Measurements from ENCODE around the gene COMT.

Gene COMT

DNA sequence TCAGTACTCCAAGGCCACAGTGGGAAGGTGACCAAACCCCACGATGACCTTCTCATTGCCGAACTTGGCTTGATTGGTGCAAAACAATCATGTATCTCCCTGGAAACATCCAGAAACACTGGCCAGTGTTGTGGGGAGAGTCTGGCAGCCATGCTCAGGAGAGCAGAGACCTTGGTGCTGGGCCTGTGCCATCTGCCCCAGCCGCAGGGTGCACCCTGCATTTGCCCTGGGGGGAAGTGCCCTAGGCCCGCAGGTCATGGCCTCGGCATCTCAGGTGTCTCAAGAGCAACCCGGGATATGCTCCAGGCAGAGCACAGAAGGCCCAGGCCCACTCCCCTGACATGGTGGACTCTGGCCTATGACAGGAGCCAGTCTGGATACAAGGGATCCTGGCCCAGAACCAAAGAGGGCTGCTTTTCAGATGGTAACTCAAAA lies 51.4 kb downstream of the COMT start:
- Histone ChIP-seq H3K9me3 (ENCODE audit: control insufficient read depth, insufficient read depth, low read depth, low read length) (no peaks in the 10 kb centered on the region), H3K4me1 (ENCODE audit: control insufficient read depth, insufficient read depth, low read length) (no peaks in the 10 kb centered on the region), H3K27ac (ENCODE audit: extremely low read depth, low read depth, low read length) (no peak overlapping the region), H3K36me3 (ENCODE audit: control insufficient read depth in 2 of 2, insufficient read depth in 1 of 2, low read length in 2 of 2) (no peaks in the 10 kb centered on the region), H3K4me3 (ENCODE audit: low read depth, low read length) (no peak overlapping the region)
- ChIA-PET POLR2A (no interaction called here), CTCF (no interaction called here)
- TF ChIP-seq ZNF19 (tag by site-specific recombination; IDR thresholded peaks at IDR 0.05; ENCODE audit: low read depth) (no peak), ZNF132 (tag by site-specific recombination; IDR thresholded peaks at IDR 0.05; ENCODE audit: borderline replicate concordance) (no peak), ZNF266 (tag by site-specific recombination; IDR thresholded peaks at IDR 0.05; ENCODE audit: low read depth) (no peak), ZEB2 (tag by site-specific recombination; IDR thresholded peaks at IDR 0.05) (no peak), ZFP3 (tag by site-specific recombination; IDR thresholded peaks at IDR 0.05; ENCODE audit: low read depth) (no peak), ZNF544 (tag by site-specific recombination; IDR thresholded peaks at IDR 0.05) (no peak), RBAK (tag by site-specific recombination; IDR thresholded peaks at IDR 0.05) (no peak), ZNF292 (tag by site-specific recombination; IDR thresholded peaks at IDR 0.05; ENCODE audit: borderline replicate concordance, low read depth) (no peak), ZNF341 (tag by site-specific recombination; IDR thresholded peaks at IDR 0.05; ENCODE audit: low read depth) (no peak), ZNF155 (tag by site-specific recombination; IDR thresholded peaks at IDR 0.05) (no peak)
- TF ChIP-seq, protein P1, sequence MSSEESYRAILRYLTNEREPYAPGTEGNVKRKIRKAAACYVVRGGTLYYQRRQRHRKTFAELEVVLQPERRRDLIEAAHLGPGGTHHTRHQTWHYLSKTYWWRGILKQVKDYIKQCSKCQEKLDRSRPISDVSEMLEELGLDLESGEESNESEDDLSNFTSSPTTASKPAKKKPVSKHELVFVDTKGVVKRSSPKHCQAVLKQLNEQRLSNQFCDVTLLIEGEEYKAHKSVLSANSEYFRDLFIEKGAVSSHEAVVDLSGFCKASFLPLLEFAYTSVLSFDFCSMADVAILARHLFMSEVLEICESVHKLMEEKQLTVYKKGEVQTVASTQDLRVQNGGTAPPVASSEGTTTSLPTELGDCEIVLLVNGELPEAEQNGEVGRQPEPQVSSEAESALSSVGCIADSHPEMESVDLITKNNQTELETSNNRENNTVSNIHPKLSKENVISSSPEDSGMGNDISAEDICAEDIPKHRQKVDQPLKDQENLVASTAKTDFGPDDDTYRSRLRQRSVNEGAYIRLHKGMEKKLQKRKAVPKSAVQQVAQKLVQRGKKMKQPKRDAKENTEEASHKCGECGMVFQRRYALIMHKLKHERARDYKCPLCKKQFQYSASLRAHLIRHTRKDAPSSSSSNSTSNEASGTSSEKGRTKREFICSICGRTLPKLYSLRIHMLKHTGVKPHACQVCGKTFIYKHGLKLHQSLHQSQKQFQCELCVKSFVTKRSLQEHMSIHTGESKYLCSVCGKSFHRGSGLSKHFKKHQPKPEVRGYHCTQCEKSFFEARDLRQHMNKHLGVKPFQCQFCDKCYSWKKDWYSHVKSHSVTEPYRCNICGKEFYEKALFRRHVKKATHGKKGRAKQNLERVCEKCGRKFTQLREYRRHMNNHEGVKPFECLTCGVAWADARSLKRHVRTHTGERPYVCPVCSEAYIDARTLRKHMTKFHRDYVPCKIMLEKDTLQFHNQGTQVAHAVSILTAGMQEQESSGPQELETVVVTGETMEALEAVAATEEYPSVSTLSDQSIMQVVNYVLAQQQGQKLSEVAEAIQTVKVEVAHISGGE (tag by site-specific recombination; conservative IDR thresholded peaks at IDR 0.05; ENCODE audit: low read depth) = no peak
- TF ChIP-seq, protein P2, sequence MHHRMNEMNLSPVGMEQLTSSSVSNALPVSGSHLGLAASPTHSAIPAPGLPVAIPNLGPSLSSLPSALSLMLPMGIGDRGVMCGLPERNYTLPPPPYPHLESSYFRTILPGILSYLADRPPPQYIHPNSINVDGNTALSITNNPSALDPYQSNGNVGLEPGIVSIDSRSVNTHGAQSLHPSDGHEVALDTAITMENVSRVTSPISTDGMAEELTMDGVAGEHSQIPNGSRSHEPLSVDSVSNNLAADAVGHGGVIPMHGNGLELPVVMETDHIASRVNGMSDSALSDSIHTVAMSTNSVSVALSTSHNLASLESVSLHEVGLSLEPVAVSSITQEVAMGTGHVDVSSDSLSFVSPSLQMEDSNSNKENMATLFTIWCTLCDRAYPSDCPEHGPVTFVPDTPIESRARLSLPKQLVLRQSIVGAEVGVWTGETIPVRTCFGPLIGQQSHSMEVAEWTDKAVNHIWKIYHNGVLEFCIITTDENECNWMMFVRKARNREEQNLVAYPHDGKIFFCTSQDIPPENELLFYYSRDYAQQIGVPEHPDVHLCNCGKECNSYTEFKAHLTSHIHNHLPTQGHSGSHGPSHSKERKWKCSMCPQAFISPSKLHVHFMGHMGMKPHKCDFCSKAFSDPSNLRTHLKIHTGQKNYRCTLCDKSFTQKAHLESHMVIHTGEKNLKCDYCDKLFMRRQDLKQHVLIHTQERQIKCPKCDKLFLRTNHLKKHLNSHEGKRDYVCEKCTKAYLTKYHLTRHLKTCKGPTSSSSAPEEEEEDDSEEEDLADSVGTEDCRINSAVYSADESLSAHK (tag by site-specific recombination; IDR thresholded peaks at IDR 0.05) = no peak

DNA sequence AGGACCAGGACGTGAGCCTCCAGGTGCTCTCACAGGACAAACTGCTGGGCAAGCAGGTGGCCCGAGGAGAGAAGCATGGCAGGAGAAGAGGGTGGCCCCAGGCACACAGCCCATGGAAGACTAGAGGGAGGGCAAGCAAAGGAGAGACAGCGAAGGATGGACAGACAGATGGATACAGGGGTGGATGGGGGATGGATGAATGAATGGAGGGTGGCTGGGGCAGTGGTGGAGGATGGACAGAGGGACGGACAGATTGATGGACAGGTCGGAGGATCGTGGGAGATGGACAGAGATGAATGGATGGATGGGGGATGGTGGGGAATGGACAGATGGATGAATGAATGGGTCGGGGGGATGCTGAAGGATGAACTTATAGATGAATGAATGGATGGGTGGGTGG lies 52.4 kb downstream of the COMT start:
- no peak overlapping the region for H3K27ac ChIP-seq (ENCODE audit: extremely low read depth, low read depth, low read length)
- POLR2A ChIA-PET = no interaction called here
- TF ChIP-seq ZNF610 (tag by site-specific recombination; IDR thresholded peaks at IDR 0.05; ENCODE audit: borderline replicate concordance) = no peak
- TF ChIP-seq, protein P3, sequence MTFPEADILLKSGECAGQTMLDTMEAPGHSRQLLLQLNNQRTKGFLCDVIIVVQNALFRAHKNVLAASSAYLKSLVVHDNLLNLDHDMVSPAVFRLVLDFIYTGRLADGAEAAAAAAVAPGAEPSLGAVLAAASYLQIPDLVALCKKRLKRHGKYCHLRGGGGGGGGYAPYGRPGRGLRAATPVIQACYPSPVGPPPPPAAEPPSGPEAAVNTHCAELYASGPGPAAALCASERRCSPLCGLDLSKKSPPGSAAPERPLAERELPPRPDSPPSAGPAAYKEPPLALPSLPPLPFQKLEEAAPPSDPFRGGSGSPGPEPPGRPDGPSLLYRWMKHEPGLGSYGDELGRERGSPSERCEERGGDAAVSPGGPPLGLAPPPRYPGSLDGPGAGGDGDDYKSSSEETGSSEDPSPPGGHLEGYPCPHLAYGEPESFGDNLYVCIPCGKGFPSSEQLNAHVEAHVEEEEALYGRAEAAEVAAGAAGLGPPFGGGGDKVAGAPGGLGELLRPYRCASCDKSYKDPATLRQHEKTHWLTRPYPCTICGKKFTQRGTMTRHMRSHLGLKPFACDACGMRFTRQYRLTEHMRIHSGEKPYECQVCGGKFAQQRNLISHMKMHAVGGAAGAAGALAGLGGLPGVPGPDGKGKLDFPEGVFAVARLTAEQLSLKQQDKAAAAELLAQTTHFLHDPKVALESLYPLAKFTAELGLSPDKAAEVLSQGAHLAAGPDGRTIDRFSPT (tag by site-specific recombination; IDR thresholded peaks at IDR 0.05) = no peak
- TF ChIP-seq EGR2 (tag by site-specific recombination; IDR thresholded peaks at IDR 0.05; ENCODE audit: low read depth) = peak; percentile 58; the same call in 1 of the 2 replicates
- no peak for TF ChIP-seq ZNF112 (tag by site-specific recombination; IDR thresholded peaks at IDR 0.05)
- TF ChIP-seq ZNF174 (tag by site-specific recombination; IDR thresholded peaks at IDR 0.05) = no peak
- TF ChIP-seq ZNF560 (tag by site-specific recombination; IDR thresholded peaks at IDR 0.05; ENCODE audit: borderline replicate concordance) = no peak
- peak; percentile 89 for TF ChIP-seq ZNF366 (tag by site-specific recombination; conservative IDR thresholded peaks at IDR 0.05)
- no peak for TF ChIP-seq YY1 (tag by site-specific recombination; IDR thresholded peaks at IDR 0.05)
- H3K36me3 ChIP-seq (ENCODE audit: control insufficient read depth in 2 of 2, insufficient read depth in 1 of 2, low read length in 2 of 2) = no peaks in the 10 kb centered on the region
- CTCF ChIA-PET = no interaction called here
- H3K4me1 ChIP-seq (ENCODE audit: control insufficient read depth, insufficient read depth, low read length) = no peaks in the 10 kb centered on the region
- no peaks in the 10 kb centered on the region for H3K9me3 ChIP-seq (ENCODE audit: control insufficient read depth, insufficient read depth, low read depth, low read length)
- no peak overlapping the region for H3K4me3 ChIP-seq (ENCODE audit: low read depth, low read length)
